B cell (primary cell): ENCODE measurements around the gene TMEM140.

Experiments used
- EZH2 ChIP-seq: IDR thresholded peaks from 2 replicates; pipeline ENCODE4 v1.6.1; 2012; ENCODE audit warnings: borderline replicate concordance, low read depth, mild to moderate bottlenecking, moderate library complexity, low read length; ENCODE audit not compliant: insufficient read depth, poor library complexity, severe bottlenecking
- TF ChIP-seq, protein P1 (sequence below): fragments of 200-600 bp; IDR thresholded peaks from one replicate; pipeline ENCODE4 v1.8.0; 2022; ENCODE audit warnings: antibody characterized with exemption, mild to moderate bottlenecking

DNA sequence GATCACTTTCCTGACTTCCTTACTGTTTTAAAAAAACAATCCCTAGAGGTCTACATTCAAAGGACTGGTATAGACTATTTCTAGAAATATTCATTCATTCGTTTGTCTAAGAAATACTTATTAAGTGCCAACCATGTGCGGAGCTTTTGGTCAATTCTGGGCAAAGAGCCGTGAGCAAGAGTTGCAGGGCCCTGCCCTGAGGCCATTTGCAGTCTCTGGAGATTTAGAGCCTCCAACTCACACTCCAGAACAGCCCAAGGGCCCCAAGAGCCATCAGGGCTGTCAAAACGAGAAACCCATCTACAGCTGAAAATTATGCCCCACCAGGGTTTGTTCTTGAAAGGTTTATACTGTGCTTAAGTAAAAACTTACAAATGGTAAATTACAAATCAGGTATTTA, 47.3 kb downstream of the TMEM140 start:
- no peak for TF ChIP-seq EZH2
- TF ChIP-seq, protein P1, sequence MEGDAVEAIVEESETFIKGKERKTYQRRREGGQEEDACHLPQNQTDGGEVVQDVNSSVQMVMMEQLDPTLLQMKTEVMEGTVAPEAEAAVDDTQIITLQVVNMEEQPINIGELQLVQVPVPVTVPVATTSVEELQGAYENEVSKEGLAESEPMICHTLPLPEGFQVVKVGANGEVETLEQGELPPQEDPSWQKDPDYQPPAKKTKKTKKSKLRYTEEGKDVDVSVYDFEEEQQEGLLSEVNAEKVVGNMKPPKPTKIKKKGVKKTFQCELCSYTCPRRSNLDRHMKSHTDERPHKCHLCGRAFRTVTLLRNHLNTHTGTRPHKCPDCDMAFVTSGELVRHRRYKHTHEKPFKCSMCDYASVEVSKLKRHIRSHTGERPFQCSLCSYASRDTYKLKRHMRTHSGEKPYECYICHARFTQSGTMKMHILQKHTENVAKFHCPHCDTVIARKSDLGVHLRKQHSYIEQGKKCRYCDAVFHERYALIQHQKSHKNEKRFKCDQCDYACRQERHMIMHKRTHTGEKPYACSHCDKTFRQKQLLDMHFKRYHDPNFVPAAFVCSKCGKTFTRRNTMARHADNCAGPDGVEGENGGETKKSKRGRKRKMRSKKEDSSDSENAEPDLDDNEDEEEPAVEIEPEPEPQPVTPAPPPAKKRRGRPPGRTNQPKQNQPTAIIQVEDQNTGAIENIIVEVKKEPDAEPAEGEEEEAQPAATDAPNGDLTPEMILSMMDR = no peak
